ENCODE results near the gene FMNL2.

FMNL2 gene

GRCh38 chr2:152406119-152406835, 71.3 kb downstream of the FMNL2 start:
- no peak for DNase-seq

- no peak for DNase-seq
Observed at GRCh38 chr2:152406836-152407161, 71.8 kb downstream of the FMNL2 start.

GRCh38 chr2:152407204-152407721, 72.3 kb downstream of the FMNL2 start:
- peak; percentile 40 for DNase-seq

GRCh38 chr2:152407806-152408205, 72.8 kb downstream of the FMNL2 start:
- no peak for DNase-seq

- DNase-seq = no peak
Observed at GRCh38 chr2:152408254-152408653, 73.3 kb downstream of the FMNL2 start.

GRCh38 chr2:152409386-152410164, 74.6 kb downstream of the FMNL2 start:
- DNase-seq = no peak

GRCh38 chr2:152410165-152410597, 75.2 kb downstream of the FMNL2 start:
- DNase-seq = no peak

- no peak for DNase-seq
Observed at GRCh38 chr2:152411154-152411553, 76.2 kb downstream of the FMNL2 start.

- no peak for DNase-seq
Observed at GRCh38 chr2:152413228-152414030, 78.5 kb downstream of the FMNL2 start.

GRCh38 chr2:152415231-152415642, 80.3 kb downstream of the FMNL2 start:
- no peak for DNase-seq

- DNase-seq = no peak
Observed at GRCh38 chr2:152415796-152416195, 80.8 kb downstream of the FMNL2 start.

GRCh38 chr2:152418688-152419087, 83.7 kb downstream of the FMNL2 start:
- no peak for DNase-seq

- DNase-seq = peak; percentile 43
Observed at GRCh38 chr2:152419944-152420343, 85.0 kb downstream of the FMNL2 start.

- DNase-seq = no peak
Observed at GRCh38 chr2:152420363-152420762, 85.4 kb downstream of the FMNL2 start.

- no peak for DNase-seq
Observed at GRCh38 chr2:152420936-152421335, 86.0 kb downstream of the FMNL2 start.

GRCh38 chr2:152421521-152422370, 86.8 kb downstream of the FMNL2 start:
- peak; percentile 52 for DNase-seq

- DNase-seq = no peak
Observed at GRCh38 chr2:152423684-152424083, 88.7 kb downstream of the FMNL2 start.

GRCh38 chr2:152425765-152426727, 91.1 kb downstream of the FMNL2 start:
- no peak for DNase-seq

GRCh38 chr2:152426801-152427200, 91.8 kb downstream of the FMNL2 start:
- DNase-seq = no peak

GRCh38 chr2:152427902-152428301, 92.9 kb downstream of the FMNL2 start:
- no peak for DNase-seq
